ENCODE data around the gene ATP11A. TPM values are rescaled to one million over a fixed set of nuclear protein-coding genes. Genes with fewer than 3 reads are reported as not detected.

The ATP11A gene
- total RNA-seq, 2 donors from 2014 or later, result 10.9 to 89.3 TPM

- WGBS, result 82% methylated on average over 15 of the region's 15 CpGs
- TF ChIP-seq, protein P1, sequence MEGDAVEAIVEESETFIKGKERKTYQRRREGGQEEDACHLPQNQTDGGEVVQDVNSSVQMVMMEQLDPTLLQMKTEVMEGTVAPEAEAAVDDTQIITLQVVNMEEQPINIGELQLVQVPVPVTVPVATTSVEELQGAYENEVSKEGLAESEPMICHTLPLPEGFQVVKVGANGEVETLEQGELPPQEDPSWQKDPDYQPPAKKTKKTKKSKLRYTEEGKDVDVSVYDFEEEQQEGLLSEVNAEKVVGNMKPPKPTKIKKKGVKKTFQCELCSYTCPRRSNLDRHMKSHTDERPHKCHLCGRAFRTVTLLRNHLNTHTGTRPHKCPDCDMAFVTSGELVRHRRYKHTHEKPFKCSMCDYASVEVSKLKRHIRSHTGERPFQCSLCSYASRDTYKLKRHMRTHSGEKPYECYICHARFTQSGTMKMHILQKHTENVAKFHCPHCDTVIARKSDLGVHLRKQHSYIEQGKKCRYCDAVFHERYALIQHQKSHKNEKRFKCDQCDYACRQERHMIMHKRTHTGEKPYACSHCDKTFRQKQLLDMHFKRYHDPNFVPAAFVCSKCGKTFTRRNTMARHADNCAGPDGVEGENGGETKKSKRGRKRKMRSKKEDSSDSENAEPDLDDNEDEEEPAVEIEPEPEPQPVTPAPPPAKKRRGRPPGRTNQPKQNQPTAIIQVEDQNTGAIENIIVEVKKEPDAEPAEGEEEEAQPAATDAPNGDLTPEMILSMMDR (IDR thresholded peaks at IDR 0.05), result no peak
- TF ChIP-seq POLR2AphosphoS5 (IDR thresholded peaks at IDR 0.05), result no peak
- no peak for TF ChIP-seq POLR2A (IDR thresholded peaks at IDR 0.05)
- DNase-seq (ENCODE audit: low spot score), result no peak
- H3K27me3 ChIP-seq (replicated peaks; ENCODE audit: insufficient read depth), result no peaks in the 10 kb centered on the region
- no peaks in the 10 kb centered on the region for H3K36me3 ChIP-seq
- intact Hi-C loops (cut with DNase I), result no loop called here
- H3K9me3 ChIP-seq, result no peaks in the 10 kb centered on the region
- no peak overlapping the region for H3K4me3 ChIP-seq
- H3K4me1 ChIP-seq (replicated peaks), result no peaks in the 10 kb centered on the region
- no peak overlapping the region for H3K27ac ChIP-seq
These were observed 186.6 kb downstream of the ATP11A start for GRCh38 chr13:112876305-112877000.

- H3K4me1 ChIP-seq (replicated peaks), result no peaks in the 10 kb centered on the region
- DNase-seq (ENCODE audit: low spot score), result no peak
- H3K27ac ChIP-seq, result no peak overlapping the region
- TF ChIP-seq POLR2AphosphoS5 (IDR thresholded peaks at IDR 0.05) (no peak), POLR2A (IDR thresholded peaks at IDR 0.05) (no peak)
- TF ChIP-seq, protein P1 (IDR thresholded peaks at IDR 0.05), result no peak
- no peak overlapping the region for H3K4me3 ChIP-seq
- H3K36me3 ChIP-seq, result no peaks in the 10 kb centered on the region
- no peaks in the 10 kb centered on the region for H3K27me3 ChIP-seq (replicated peaks; ENCODE audit: insufficient read depth)
- WGBS, result 92% methylated on average over 11 of the region's 12 CpGs
- intact Hi-C loops (cut with DNase I), result no loop called here
- H3K9me3 ChIP-seq, result no peaks in the 10 kb centered on the region
These were observed 187.2 kb downstream of the ATP11A start for GRCh38 chr13:112877066-112877465.

DNA sequence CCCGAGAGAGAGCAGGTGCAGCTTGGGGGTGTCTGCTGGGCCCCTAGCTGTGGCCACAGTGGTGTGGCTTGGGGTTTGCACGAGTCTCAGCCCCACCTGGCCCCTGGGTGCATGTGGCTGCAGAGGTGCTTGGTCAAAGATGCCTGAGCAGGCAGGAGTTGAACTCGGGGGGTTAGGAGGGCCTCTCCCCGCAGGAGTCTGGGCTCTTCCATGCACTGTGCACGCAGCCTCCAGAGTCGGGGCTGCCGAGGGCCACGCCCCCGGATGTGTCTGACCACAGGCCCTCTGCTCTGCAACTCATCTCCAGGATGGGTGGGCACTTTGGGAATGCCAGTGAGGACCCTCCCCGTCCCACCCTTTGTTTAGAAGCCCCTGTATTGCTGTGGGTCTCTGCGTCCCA, 187.7 kb downstream of the ATP11A start:
- Histone ChIP-seq H3K27ac (no peak overlapping the region), H3K4me1 (replicated peaks) (no peaks in the 10 kb centered on the region), H3K4me3 (no peak overlapping the region), H3K36me3 (no peaks in the 10 kb centered on the region), H3K27me3 (replicated peaks; ENCODE audit: insufficient read depth) (no peaks in the 10 kb centered on the region), H3K9me3 (no peaks in the 10 kb centered on the region)
- DNase-seq (ENCODE audit: low spot score), result no peak
- intact Hi-C loops (cut with DNase I), result no loop called here
- 91% methylated on average over 11 of the region's 11 CpGs for WGBS
- TF ChIP-seq POLR2AphosphoS5 (IDR thresholded peaks at IDR 0.05) (no peak), POLR2A (IDR thresholded peaks at IDR 0.05) (no peak)
- TF ChIP-seq, protein P1 (IDR thresholded peaks at IDR 0.05), result no peak

DNA sequence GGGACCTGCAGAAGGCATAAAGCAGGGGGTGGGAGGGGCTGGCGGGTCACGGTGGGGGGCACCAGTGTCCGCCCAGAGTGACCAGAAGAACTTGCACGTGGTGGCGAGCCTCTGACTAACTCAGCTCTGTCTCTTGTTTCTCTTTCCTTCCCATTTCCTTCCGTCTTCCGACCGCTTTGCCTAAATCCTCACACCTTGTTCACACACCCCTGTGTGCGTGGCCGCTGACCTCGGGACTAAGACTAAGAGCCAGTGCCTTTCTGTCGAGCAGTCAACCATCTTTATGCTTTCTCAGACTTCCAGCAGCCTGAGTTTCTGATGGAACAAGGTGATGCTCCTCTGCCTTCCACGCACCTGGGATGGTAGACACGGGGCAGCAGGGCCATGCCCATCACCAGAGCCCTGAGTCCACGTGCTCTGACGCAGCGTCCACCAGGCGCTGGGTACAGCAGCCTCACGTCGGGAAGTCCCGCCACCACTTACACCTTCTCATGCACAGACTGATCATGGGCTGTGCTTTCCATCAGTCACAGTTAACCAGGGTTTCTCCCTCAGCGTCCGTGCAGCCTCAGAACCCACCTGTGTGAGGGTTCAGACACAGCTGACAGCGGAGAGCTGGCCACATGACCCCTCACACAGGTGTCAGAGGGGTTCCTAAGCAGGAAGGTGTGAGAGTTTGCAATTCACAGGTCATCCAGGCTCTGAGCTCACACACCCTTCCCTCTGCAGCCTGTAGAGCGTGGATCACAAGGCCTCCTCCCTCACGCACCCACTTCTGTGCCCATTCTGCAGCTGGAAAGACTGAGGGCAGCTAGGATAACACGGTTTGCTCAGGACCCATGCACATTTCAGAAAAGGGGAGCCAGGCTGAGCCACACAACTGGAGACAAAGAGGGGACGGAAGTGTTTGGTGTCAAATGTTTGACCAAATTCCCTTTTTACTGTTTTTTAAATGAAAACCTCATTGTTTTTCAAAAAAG, 188.4 kb downstream of the ATP11A start:
- 93% methylated on average over 28 of the region's 28 CpGs for WGBS
- H3K4me3 ChIP-seq, result no peak overlapping the region
- no peak for DNase-seq (ENCODE audit: low spot score)
- intact Hi-C loops (cut with DNase I), result no loop called here
- H3K9me3 ChIP-seq, result no peaks in the 10 kb centered on the region
- no peaks in the 10 kb centered on the region for H3K27me3 ChIP-seq (replicated peaks; ENCODE audit: insufficient read depth)
- H3K4me1 ChIP-seq (replicated peaks), result no peaks in the 10 kb centered on the region
- H3K27ac ChIP-seq, result no peak overlapping the region
- H3K36me3 ChIP-seq, result no peaks in the 10 kb centered on the region
- TF ChIP-seq, protein P1 (IDR thresholded peaks at IDR 0.05), result no peak
